ENCODE data around the gene MAP3K8. TPM values are rescaled to one million over a fixed set of nuclear protein-coding genes. Genes with fewer than 3 reads are reported as not detected.
A peak's percentile ranks its signal among the peaks of the same experiment; 100 is the strongest.

MAP3K8 gene
- total and polyA plus RNA-seq, 2 donors (not counting 1 experiment from before 2014, with no cell fraction given) = 97.0 to 99.2 TPM

- H3K27ac ChIP-seq (ENCODE audit: low read length in 2 of 2) = peak overlapping the region; percentile 95 to 99
- ATAC-seq (ENCODE audit: low read depth) = peak; percentile 1
- no peaks in the 10 kb centered on the region for H3K27me3 Mint-ChIP-seq
- H3K9me3 Mint-ChIP-seq (ENCODE audit: insufficient read depth) = no peaks in the 10 kb centered on the region
- no peak for TF ChIP-seq EZH2 (IDR thresholded peaks at IDR 0.05; ENCODE audit: borderline replicate concordance, insufficient read depth, low read depth, low read length, poor library complexity, severe bottlenecking)
- no peak for TF ChIP-seq CTCF (IDR thresholded peaks at IDR 0.05)
- H3K9ac ChIP-seq (ENCODE audit: low read length) = peak overlapping the region; percentile 97
- peaks cover 0 to 15% of the 10 kb centered on the region in 2 experiments for H3K36me3 ChIP-seq (replicated peaks in 1 of 2; ENCODE audit: control extremely low read depth in 1 of 2, control insufficient read depth in 1 of 2, extremely low read depth in 1 of 2, insufficient read depth in 2 of 2, low read length in 1 of 2)
- peak overlapping the region; percentile 82 for H3K4me2 ChIP-seq (replicated peaks; ENCODE audit: low read depth, low read length, poor library complexity, severe bottlenecking)
- POLR2A ChIA-PET = interaction anchor here (0.6 to 4.3 kb wide), 6 partner anchors 11 to 97 kb away, joined by 3 to 43 read pairs (median 8); no protein-coding TSS in a partner anchor
- peak overlapping the region; percentile 98 for H3K4me3 Mint-ChIP-seq
- CTCF ChIA-PET = interaction anchor here (1.1 to 5.6 kb wide), 10 partner anchors 12 to 158 kb away, joined by 3 to 42 read pairs (median 7); no protein-coding TSS in a partner anchor
- H3K4me1 Mint-ChIP-seq = peaks cover 71% of the 10 kb centered on the region
- H3K9me3 ChIP-seq (ENCODE audit: control extremely low read depth in 1 of 3, control insufficient read depth in 2 of 3, insufficient read depth in 1 of 3, low read length in 2 of 3) = peaks cover 0 to 10% (median 0%) of the 10 kb centered on the region in 3 donors
- 51% methylated on average over 25 of the region's 35 CpGs for WGBS (ENCODE audit: insufficient coverage)
- DNase-seq = peak; percentile 82
- H2AFZ ChIP-seq (ENCODE audit: insufficient read depth, low read depth, low read length, poor library complexity, severe bottlenecking) = peak overlapping the region; percentile 76
- H3K4me3 ChIP-seq (ENCODE audit: control extremely low read depth in 1 of 5, extremely low read depth in 1 of 5, insufficient read depth in 1 of 5, low read depth in 2 of 5, low read length in 4 of 5) = peak overlapping the region; percentile 71 to 99 (median 97)
- peak overlapping the region; percentile 97 for H3K27ac Mint-ChIP-seq
- peaks cover 46% of the 10 kb centered on the region for H3K79me2 ChIP-seq (ENCODE audit: control insufficient read depth, insufficient read depth, low read length)
- no peaks in the 10 kb centered on the region for H3K27me3 ChIP-seq (replicated peaks in 1 of 4; ENCODE audit: control extremely low read depth in 1 of 4, control insufficient read depth in 3 of 4, insufficient read depth in 4 of 4, low read length in 3 of 4)
- intact Hi-C loops (cut with micrococcal nuclease) = loop anchor here (10.0 kb wide), 1 partner anchor 1912 kb away; the partner anchor contains the start of gene EPC1
- H3K4me1 ChIP-seq (ENCODE audit: control insufficient read depth in 2 of 2, insufficient read depth in 2 of 2, low read length in 2 of 2) = peaks cover 57 to 76% of the 10 kb centered on the region in 2 donors
- peaks cover 36% of the 10 kb centered on the region for H4K20me1 ChIP-seq (ENCODE audit: control insufficient read depth, insufficient read depth, low read length, poor library complexity, severe bottlenecking)
Observed at GRCh38 chr10:30432622-30433305, 1.2 kb upstream of the MAP3K8 start.

Measured in B cell (primary cell).